ENCODE measurements around the gene TTC31. TPM values are rescaled to one million over a fixed set of nuclear protein-coding genes. Genes with fewer than 3 reads are reported as not detected.

TTC31 gene
- total RNA-seq, 1 donor from 2014 or later = 9.4 TPM

- ATAC-seq (no peak), DNase-seq (no peak)
- intact Hi-C loops (cut with micrococcal nuclease) = no loop called here
Measured at GRCh38 chr2:74515271-74515980, 32.5 kb downstream of the TTC31 start.

- ATAC-seq (peak; percentile 85), DNase-seq (peak; percentile 82)
- intact Hi-C loops (cut with micrococcal nuclease) = no loop called here
Measured at GRCh38 chr2:74515981-74516633, 33.2 kb downstream of the TTC31 start.

DNA sequence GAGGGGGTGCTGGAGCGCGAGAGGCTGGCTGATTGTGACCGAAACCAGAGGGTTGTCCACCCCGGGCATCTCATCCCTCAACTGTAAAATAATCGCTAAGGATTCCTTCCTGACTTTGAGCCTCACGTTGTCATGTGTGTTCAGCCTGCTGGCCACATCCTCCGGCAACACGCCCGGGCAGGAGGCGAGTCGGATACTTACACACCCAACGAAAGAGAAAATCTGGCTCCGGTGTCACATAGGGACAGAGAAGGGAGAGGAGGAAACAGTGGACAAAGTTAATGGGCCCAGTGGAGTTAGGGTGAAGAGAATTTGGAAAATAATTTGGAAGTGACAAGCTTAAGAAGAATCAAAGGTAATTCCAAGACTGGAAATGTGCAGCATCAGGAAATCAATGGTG lies 33.8 kb downstream of the TTC31 start:
- DNase-seq (no peak), ATAC-seq (no peak)
- intact Hi-C loops (cut with micrococcal nuclease) = no loop called here

- ATAC-seq = no peak
- no peak for DNase-seq
- intact Hi-C loops (cut with micrococcal nuclease) = no loop called here
Measured at GRCh38 chr2:74522516-74522915, 39.6 kb downstream of the TTC31 start.

DNA sequence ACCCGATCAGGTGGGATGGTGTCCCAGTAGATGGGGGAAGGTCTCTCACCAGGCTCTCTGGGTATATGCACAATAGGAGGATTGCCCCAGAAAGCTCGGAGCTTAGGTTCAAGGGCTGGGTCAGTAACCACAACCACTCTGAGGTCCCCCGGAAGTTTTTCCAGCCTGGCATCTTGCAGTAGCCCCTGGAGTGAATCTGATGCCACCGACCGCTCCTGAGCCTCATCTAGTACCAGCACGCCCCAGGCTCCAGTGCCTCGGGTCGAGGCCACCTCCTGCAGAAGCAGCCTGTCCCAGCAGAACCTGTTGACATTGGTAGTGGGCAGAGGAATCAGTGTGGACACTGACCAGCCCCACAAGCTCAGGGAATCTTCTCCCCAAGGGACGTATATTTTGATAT lies 41.1 kb downstream of the TTC31 start:
- DNase-seq = no peak
- ATAC-seq = no peak
- intact Hi-C loops (cut with micrococcal nuclease) = no loop called here

DNA sequence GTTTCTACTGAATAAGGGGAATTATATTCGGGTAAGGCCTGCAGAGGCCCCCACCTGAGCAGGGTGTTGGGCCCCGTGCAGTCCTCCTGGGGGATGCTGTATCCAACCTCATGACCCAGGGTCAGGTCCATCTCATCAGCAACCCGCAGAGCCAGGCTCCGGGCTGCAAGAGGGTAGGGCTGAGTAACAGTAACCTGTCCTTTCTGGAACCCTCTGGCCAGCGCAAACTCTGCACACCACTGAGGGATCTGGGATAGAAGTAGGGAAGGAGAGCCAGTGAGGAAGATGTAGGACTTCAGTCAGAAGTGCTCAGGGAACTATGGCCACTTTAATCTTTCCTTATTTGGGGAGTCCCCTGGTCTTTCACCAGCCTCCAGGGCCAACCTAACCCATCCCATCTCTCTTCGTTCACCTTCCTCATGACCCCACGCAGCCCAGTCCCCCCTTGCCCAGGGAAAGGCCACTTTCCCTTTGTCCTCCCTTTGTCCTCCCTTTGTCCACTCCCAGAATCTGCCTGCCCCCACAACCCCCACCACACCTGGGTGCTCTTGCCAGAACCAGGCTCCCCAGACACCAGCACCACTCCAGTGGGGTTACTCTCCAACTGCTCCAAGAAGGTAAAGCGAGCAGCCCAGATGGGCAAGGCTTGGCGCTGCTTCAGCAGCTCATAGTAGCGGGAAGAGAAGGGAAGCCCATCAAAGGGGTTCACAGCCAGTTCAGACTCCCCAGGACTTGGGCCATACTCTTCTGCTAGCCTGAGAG lies 42.3 kb downstream of the TTC31 start:
- no peak for ATAC-seq
- intact Hi-C loops (cut with micrococcal nuclease) = no loop called here
- no peak for DNase-seq

- DNase-seq = no peak
- intact Hi-C loops (cut with micrococcal nuclease) = no loop called here
- ATAC-seq = no peak
Measured at GRCh38 chr2:74525717-74526648, 43.1 kb downstream of the TTC31 start, which contains the start of gene DQX1. TSS of gene DQX1 (minus strand) at chr2:74526231. CDS start at chr2:74525729, 502 bp downstream.

GRCh38 chr2:74526649-74527230 lies 43.9 kb downstream of the TTC31 start:
- DNase-seq (no peak), ATAC-seq (no peak)
- intact Hi-C loops (cut with micrococcal nuclease) = no loop called here

GRCh38 chr2:74527741-74528140 lies 44.9 kb downstream of the TTC31 start:
- intact Hi-C loops (cut with micrococcal nuclease) = no loop called here
- ATAC-seq = no peak
- DNase-seq = no peak

GRCh38 chr2:74528600-74529356 lies 45.9 kb downstream of the TTC31 start:
- intact Hi-C loops (cut with micrococcal nuclease) = no loop called here
- DNase-seq (no peak), ATAC-seq (peak; percentile 4)

GRCh38 chr2:74529357-74530238 lies 46.7 kb downstream of the TTC31 start, which contains the start of the genes AUP1 and HTRA2:
TSS of gene AUP1 (minus strand) at chr2:74529706. CDS start at chr2:74529629, 77 bp downstream.
TSS of gene HTRA2 (plus strand) at chr2:74529933. CDS start at chr2:74530007, 74 bp downstream.
- DNase-seq (peak; percentile 99), ATAC-seq (peak; percentile 95)
- intact Hi-C loops (cut with micrococcal nuclease) = no loop called here

DNA sequence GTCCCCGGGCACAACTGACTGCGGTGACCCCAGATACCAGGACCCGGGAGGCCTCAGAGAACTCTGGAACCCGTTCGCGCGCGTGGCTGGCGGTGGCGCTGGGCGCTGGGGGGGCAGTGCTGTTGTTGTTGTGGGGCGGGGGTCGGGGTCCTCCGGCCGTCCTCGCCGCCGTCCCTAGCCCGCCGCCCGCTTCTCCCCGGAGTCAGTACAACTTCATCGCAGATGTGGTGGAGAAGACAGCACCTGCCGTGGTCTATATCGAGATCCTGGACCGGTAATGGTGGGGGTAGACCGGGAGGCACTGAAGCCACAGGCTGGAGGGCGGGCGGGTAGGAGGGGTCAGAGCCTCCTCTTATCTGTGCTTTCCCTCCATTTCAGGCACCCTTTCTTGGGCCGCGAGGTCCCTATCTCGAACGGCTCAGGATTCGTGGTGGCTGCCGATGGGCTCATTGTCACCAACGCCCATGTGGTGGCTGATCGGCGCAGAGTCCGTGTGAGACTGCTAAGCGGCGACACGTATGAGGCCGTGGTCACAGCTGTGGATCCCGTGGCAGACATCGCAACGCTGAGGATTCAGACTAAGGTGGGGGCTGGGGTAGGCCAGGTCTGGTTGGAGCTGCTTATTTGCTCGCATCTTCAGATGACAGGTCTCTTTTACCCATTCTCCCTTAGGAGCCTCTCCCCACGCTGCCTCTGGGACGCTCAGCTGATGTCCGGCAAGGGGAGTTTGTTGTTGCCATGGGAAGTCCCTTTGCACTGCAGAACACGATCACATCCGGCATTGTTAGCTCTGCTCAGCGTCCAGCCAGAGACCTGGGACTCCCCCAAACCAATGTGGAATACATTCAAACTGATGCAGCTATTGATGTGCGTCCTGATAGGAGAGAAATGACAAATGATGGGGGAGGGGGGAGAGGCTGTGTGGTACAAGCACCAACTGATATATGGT lies 47.6 kb downstream of the TTC31 start:
- peak; percentile 41 for ATAC-seq
- DNase-seq = peak; percentile 63
- intact Hi-C loops (cut with micrococcal nuclease) = no loop called here

GRCh38 chr2:74531666-74532065 lies 48.8 kb downstream of the TTC31 start:
- no peak for DNase-seq
- ATAC-seq = no peak
- intact Hi-C loops (cut with micrococcal nuclease) = no loop called here

GRCh38 chr2:74532222-74532621 lies 49.3 kb downstream of the TTC31 start:
- ATAC-seq = no peak
- intact Hi-C loops (cut with micrococcal nuclease) = no loop called here
- no peak for DNase-seq

- intact Hi-C loops (cut with micrococcal nuclease) = no loop called here
- DNase-seq (no peak), ATAC-seq (no peak)
Measured at GRCh38 chr2:74533464-74533863, 50.6 kb downstream of the TTC31 start.

DNA sequence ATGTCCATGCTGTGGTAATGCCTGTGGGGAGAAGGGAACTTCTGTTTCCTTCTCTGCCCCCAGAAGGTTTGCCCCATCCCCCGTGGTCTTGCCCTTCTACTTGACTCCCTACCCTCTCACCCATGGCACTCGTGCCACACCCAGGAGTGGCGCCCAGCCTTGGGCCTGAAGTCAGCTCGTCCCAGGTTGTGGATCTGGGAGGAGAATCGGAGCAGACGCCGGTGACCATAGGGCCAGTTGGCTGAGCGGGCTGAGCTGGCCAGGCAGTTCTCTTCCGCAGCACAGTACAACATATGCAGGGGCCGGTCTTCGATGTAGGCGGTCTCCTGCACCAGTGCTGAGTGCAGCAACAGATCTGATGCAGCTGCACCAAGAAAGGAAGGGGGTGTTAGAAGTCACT lies 51.5 kb downstream of the TTC31 start:
- intact Hi-C loops (cut with micrococcal nuclease) = no loop called here
- ATAC-seq = no peak

More for the DNA sequence above, 51.5 kb downstream of the TTC31 start:
- no peak for DNase-seq

All from left ventricle myocardium superior (tissue), 1 donor.